HG03565 (cell line): ENCODE results near the gene TXNRD3.
"Not testable (repeated sequence)": the region's sequence is repeated elsewhere in the genome, so short reads cannot be mapped to it uniquely, and the experiment has no call there.

Source experiments
- ATAC-seq: cut with Tn5 transposase; IDR thresholded peaks from one replicate; pipeline ENCODE4 v1.9.1; 2021; ENCODE audit warnings: mild to moderate bottlenecking, moderate library complexity; ENCODE audit not compliant: unreplicated experiment

Gene TXNRD3

DNA sequence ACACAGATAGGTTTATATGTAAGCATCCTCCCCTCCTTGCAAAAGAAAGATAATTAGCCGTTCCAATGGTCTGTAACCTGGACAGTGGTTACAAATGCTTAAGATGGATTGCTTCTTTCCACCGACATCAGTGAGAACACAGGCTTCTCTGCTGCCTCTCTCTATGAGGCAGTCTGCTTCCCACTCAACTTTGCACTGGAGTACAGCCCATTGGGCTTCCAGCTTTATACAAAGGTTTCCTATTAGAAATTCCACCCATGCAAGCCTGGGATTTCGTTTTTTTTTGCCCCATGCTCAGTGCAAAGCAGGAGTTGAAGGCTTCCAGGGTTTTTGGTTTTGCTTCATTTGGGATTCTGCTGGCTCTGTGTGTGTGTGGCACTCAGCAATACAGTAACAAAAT lies 48.9 kb downstream of the TXNRD3 start:
- no peak for ATAC-seq

DNA sequence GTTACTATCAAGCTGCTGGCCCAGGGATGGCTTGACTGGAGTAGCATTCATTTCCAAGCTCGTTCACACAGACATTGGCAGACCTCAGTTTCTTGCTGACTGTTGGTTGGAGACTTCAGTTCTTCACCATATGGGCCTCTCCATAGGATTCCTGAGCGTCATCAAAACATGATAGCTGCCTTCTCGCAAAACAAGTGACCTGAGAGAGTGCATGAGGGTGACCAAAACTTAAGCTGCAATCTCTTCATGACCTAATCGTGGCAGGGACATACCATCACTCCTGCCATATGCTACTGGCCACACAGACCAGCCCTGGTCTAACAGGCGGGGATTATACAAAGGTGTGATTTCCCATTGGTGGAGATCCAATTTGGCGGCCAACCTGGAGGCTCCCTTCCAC lies 50.2 kb downstream of the TXNRD3 start:
- no peak for ATAC-seq

DNA sequence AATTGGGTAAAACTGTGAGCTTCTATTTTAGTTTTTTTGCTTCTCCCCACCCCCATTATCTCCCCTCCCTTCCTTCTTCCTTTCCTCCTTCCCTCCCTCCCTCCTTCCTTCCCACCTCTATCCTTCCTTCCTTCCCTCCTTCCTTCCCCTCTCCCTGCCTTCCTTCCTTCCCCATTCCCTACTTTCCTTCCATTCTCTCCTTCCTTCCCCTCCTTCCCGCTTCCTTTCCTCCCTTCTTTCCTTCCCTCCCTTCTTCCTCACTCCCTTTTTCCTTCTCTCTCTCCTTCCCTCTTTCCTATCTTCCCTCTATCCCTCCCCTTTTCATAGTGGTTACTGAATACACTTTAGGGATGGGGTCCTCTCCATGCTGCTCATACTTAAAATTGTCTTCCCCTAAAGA lies 55.8 kb downstream of the TXNRD3 start:
- no peak for ATAC-seq

DNA sequence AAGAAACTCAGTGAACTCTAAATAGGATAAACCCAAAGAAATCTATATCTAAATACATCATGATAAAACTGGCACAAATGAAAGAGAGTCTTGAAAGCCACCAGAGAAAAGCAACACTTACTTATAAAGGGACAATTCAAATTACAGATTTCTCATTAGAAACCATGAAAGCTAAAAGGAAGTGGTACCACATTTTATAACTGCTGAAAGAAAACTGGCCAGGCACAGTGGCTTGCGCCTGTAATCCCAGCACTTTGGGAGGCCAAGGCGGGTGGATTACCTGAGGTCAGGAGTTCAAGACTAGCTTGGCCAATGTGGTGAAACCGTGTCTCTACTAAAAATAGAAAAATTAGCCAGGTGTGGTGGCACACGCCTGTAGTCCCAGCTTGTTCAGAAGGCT lies 59.4 kb downstream of the TXNRD3 start:
- ATAC-seq = not testable (repeated sequence)

DNA sequence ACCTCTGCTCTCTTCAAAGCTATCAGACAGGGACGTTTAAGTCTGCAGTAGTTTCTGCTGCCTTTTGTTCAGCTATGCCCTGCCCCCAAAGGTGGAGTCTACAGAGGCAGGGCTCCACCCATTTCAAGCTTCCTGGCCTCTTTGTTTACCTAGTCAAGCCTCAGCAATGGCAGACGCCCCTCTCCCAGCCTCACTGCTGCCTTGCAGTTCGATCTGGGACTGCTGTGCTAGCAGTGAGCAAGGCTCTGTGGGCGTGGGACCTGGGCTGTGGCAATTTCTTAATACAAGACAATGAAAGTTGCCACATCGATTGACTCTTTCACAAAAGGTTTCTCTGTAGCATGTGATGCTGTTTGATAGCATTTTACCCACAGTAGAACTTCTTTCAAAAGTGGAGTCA lies 63.4 kb downstream of the TXNRD3 start:
- ATAC-seq = not testable (repeated sequence)

DNA sequence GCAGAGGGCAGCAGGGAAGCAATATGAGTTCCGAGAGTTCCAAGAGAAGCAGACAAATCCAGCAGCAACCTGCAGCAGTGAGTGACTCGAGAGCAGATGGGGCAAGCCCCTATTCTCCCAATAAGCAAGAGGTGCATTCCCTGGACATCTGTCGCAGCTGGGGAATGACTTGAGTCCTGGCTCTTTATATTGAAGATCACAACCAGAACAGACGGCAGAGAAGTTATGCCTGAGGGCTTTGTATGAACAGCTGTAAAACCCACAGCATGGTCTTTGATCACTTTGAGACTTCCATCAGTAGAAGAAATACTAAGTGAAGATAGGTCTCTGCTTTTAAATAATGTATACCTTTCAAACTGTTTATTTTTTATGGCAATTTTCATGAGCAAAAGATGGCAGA lies 72.6 kb downstream of the TXNRD3 start:
- ATAC-seq = no peak

DNA sequence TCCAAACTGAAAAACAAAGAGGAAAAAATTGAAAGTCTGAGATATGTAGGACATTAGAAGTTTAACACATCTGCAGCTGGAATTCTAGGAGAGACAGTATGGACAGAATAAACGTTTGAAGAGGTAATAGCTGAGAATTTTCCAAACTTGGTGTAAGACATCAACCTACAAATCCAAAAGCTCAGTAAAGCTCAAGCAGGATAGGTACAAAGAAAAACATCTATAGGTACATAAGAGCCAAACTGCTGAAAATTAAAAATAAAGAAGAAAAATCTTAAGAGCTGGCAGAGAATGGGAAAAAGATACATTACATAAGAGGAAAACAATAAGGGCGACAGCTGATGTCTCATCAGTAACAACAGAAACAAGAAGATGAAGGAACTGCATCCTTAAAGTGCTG lies 73.4 kb downstream of the TXNRD3 start:
- ATAC-seq = no peak

DNA sequence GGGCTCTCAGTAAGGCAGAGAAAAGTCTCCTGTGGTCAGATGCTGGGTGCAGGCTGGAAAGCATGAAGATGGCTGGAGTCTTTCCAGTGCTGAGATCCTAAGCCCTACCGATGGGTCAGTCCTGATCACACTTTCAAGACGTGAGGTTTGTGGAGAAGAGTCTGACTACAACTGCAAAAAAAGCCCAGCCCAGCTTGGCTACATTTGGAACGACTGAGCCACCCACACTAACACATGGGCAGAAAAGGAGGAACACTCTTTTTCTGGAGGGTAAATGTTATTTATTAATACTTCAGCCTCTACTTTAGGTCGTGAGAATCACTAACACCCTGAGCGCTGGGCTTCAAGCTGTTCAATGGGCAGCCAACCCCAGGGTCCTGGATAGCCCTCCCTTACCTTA lies 74.2 kb downstream of the TXNRD3 start:
- ATAC-seq = no peak

DNA sequence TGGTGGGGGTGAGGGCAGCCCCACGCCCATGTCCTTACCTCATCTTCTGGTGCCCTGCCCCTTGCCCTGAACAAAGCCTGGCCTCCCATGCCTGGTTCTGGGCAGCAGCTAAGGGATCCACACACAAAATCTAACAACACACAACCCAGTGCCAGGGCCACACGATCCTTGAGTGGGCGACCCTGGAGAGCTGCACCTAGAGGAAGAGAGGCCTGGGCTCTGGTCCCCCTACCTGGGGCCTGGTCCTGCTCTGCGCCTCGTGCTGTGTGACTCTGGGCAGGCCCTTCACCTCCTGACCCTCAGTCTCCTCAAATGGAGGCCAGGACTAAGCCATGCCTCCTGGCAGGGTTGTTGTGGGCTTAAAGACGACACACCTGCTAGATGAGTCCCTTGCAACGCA lies 76.2 kb downstream of the TXNRD3 start:
- no peak for ATAC-seq

DNA sequence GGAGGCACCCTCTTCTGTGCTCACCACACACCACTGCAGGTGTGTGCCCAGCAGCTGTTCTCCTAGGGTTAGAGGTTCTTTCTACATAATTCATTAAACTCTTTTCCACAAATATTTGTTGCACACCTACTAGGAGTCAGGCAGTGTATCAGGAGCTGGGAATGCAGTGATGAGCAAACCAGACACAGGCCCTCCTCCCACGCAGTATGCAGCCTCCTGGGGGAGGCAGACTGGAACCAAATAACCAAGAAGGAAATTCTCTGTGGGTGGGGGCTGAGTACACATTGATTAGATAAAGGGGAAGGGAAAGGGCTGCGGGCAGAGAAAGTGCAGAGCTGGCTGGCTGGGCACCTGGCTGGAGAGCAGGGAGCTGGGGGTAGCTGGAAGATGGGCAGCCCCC lies 77.7 kb downstream of the TXNRD3 start:
- no peak for ATAC-seq

DNA sequence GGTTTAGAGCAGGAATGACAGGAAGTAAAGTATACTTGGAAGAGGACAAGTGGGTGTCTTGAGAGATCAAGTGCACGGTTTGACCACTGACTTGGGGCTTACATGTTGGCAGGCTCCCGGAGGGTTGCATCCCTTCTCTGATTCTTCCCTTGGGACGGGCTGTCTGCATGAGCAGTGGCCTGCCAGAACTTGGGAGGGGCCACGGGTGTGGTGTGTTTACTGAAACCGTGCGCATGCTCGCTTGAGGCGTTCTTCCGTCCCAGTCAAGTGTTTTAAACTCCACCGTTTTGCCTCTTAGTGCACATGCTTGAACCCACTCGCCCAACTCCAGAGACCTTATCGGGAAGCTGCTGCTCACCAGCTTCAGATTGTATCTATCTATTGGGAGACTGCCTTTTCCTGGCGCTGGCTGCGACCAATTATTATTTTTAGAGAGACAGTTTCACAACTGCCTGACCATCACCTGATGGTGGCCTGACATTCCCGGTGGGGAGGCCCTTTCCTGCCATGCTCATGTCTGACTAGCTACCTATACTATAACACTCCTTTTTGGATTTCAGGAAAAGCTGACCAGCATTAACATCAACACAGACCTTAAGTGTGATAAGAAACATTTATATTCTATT lies 81.3 kb downstream of the TXNRD3 start:
- ATAC-seq = no peak

DNA sequence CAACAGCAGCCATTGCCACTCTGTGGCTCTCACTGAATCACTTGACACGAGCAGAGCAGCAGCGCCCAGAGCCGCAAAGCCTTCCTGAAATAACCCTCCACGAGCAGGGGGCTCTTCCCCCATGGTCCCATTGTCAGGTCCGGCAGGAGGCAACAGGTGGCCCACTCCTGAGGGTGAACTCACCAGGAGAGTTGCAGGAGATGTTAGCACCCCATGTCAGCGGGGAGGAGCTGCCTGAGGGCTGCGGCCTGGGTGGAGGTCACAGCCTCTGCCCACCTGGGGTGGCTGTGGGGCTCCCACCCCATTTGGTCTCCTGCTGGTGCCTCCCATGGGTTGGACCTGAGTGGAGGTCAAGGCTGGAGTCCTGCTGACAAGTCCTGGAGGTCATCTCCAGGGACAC lies 83.8 kb downstream of the TXNRD3 start:
- no peak for ATAC-seq

DNA sequence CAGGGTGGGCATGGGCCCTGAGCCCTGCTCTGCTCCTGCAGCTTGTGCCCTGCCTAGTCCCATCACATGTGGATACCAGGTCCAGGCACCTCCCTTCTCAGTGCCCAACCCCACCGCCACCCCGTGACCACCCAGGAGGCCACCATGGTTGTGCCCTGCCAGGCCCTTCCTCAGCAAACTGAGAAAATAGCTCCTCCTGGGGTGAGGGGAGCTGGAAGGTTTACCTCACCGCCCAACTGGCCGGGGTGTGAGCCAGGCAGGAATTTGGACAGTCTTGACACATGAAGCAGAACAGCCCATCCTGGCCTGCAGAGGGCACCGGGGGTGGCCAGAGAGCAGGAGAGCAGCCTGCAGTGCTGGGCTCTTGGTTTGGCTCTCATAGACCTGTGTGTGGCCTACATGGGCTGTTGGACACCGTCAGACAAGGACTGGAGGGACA lies 84.8 kb downstream of the TXNRD3 start:
- ATAC-seq = no peak

DNA sequence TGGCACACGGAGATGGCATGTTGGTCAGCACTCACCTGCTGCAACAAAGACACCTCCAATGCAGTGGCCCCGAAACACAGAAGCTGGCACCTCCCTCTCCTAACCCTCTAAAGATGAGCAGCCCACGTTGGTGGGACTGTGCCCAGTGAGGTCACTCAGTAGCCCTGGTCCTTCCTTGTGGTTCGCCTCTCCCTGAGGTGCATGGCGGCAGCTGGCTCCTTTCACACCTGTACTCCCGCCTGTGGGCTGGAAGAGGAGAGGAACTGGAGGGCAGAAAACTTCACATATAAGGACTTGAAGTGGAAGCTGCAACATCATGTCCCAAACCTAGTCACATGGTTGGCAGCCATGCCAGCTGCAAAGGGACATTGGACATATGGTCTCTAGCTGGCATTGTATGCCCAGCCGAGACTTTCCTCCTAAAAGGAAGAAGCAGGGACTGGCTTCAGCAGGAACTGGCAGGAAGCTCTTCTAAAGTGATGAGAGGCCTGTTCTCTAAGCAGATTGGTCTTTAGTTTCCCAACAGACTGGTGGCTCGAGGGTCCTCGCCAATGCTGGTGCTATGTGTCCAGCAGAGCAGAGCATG lies 85.4 kb downstream of the TXNRD3 start:
- ATAC-seq = no peak

DNA sequence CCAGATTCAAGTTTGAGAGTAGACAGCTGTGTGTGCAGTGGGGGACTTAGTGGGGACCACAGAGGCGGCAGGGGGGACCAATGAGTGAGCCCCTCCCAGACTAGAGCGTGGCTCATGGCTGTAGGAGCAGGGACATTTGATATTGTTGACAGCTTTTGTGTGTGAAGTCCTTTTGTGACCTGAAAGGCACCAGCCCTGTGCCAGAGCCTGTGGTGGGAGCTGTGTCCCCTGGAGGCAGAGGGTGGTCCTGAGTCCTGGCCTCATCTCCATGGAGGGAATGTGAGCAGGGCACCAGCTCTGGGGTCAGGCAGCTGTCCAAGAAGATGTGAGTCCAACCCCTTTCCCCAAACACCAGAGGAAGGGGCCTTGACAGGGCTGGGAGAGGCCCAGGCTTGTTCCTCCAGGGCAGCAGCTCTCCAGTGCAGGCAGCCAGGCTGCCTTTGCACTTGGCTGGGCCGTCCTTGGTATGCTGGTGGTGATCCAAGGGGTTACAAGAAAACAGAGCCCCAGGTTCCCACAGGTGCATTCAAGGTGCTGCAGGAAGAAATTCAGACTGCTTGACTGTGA lies 86.1 kb downstream of the TXNRD3 start:
- no peak for ATAC-seq

DNA sequence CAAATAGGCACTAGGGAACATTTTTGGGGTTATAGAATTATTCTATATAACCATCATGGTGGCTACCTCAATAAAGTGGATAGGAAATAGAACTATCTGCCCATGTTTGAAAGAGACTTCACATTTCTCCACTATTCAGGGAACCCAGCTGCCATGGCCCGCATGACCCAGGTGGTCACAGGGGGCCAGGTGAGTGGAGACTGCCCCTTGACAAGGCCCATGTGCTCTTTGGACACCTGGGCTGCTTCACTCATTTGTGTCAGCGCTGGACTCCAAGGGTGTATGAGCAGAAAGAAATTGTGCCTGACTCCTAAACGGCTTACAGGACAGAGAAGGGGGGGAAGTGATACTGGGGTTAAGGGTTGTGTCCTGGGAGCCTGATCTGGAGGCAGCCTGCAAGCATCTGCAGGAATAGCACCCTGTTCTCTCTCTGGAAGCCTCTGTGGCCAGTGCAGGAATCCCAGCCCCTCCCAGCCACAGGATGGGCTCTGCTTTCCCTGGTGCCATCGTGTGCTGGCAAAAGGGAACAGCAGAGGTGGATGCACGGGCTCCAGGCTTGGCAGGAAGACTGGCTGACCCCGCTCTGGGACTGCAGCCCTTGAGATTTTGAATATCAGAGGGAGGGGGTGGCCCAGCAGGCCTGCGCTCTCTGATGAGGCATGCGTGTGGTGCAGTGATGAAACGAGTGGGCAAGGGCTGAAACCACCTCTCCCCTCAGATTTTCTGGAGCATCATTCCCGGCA lies 87.1 kb downstream of the TXNRD3 start:
- no peak for ATAC-seq

DNA sequence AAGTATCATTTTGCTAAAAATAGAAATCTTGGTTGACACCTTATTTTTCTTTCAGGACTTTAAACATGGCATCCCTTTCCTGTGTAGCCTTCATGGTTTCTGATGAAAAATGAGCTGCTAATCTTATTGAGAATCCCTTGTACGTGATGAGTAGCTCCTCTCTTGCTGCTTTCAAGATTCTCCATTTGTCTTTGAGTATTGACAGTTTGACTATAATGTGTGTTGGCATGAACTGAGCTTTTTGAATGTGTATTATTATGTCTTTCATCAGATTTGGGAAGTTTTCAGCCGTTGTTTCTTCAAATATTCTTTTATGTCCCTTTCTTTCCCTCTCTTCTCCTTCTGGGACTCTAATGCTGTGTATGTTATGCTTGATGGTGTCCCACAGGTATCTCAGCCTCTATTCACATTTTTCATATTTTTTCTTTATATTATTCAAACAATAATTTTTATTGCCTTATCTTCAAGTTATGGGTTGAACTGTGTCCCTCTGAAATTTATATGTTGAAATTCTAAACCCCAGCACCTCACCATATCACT lies 92.1 kb downstream of the TXNRD3 start:
- ATAC-seq = no peak

DNA sequence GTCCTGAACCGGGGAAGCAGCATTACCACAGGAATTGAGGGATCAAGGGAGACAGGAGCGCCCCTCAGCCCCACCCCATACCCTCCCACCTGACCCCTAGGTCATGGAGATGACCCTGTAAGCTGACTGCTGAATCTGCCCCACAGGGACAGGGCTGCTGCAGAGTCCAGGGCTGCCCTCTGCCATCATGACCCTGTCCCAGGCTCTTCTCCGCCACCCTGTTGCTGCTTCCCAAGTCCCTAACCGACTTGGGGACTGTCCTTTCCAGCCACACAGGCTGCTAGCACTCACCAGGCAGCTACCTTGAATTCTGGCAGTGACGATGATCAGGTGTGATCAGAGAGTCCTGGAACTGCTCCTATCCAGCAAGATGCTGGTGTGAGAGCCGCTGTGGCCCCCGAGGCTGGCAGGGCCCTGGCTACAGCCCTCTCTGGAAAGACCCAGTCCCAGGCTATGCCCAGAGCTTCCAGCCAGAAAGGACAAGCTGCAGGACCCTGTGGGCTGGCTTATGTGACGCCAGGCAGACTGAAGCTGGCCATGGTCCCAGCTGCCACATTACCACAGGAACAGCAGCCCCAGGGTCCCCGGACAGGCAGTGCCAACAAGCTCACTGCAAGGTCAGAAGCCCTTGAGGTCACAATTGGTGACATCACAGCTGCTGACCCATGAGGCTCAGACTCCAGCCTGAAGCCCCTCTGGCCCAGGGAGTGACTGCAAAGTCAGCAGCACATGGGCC lies 96.4 kb downstream of the TXNRD3 start, which contains the start of gene C3orf22:
TSS of gene C3orf22 (minus strand) at position 597 of the 736 bp plus-strand sequence. CDS start 5,542 bp downstream, outside the sequence.
- no peak for ATAC-seq

DNA sequence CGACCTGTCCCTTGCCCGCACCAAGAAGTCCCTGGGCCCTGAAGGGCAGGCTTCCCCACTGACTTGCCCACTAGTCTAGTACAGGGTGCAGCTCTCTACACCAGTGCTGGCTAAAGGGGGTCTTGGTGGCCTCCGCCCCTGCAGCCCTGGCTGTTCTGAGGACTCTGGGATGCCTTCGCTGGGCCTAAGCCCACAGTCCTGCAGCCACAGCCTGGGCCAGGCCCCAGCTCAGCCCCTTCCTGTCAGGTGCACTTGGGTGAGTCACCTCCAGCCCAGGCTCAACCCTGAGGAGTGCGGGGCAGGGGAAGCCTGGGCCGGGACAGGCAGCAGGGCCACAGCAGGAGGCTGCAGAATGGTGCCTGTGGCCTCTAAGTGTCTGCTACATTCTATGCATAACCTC lies 97.2 kb downstream of the TXNRD3 start:
- ATAC-seq = no peak

DNA sequence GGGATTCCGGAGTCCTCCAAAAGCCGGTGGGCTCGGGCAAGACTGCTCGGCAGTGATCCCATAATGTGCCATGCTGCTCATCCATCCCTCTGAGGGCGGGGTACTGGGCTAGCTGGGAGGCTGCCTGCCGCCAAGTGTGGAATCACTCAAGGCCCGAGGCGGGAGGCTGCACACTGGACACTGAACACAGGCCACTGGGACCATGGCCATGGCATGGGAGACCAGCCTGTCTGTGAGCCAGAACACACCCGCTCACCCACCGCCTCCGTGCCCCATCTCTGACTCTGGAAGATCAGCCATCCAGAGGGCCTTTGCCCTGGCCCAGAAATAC lies 97.5 kb downstream of the TXNRD3 start:
- ATAC-seq = no peak
